Fibroblast of skin of back (primary cell): ENCODE measurements around the gene SULT1E1. TPM values are rescaled to one million over a fixed set of nuclear protein-coding genes. Genes with fewer than 3 reads are reported as not detected.

ENCODE experiments used
- DNase-seq: peaks from one replicate; pipeline ENCODE4 v3.0.0-alpha.2; 2013
- polyA plus RNA-seq, 2 experiments: library from polyadenylated mRNA; unstranded; fragments of 120-200 nt; gene quantifications; one replicate each; pipeline ENCODE4 v1.2.1, GENCODE V29; 2013; ENCODE audit not compliant: insufficient read length in 2 of 2

The SULT1E1 gene
- 20.7 TPM for polyA plus RNA-seq (2013, experiment 1 of 2; ENCODE audit: insufficient read length)
- polyA plus RNA-seq (2013, experiment 2 of 2; ENCODE audit: insufficient read length) = 25.3 TPM

DNA sequence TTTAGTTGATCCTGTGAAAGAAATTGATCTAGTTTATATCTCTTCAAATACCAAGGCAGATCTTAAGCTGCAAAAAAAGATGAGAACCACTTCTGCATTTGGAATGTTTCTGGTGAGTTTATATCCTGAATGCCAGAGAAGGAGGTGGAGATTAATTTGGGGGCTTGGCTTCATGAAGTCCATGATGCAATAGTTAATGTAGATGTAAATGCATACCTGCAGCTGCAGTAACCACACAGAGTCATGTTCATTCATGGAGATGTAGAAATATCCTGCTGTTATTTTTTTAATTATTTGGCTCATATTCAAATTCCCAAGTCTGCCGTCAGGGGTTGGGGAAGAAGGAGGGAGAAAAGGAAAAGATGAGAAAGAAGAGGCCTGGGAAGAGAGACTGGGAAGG is at the start of gene SULT1E1:
TSS of gene SULT1E1 (minus strand) at position 94 of the 400 bp plus-strand sequence. CDS start 2,501 bp downstream, outside the sequence.
- DNase-seq = peak; percentile 58

- DNase-seq = no peak
Observed at GRCh38 chr4:69909195-69909594, 49.2 kb upstream of the SULT1E1 start.

- peak; percentile 59 for DNase-seq
Observed at GRCh38 chr4:69907151-69907550, 47.2 kb upstream of the SULT1E1 start.

DNA sequence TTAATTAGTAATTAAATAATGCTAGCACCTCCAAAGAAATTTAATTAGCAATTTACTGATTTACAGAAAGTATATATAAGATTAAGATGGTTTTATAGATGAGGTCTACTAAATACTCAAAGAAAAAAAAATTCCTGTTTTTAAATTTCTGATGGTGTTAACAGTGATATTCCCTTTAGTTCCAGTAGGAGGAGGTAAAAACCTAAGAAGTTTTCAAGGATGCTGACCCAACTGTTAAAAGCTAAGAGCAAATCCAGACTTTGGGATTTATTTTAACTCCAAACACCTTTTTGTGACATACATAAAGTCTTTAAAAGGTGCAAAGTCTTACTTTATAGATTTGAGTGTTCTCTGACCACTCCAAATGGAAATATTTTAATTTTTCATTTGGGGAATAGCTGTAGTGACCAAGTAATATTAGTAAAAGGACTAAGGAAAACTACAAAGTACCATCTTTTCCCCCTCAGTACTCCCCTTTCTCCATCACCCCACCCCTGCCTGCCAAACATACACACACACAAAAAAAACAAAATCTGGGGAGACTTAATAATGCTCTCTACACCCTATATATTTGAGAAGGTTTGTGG is 36.7 kb upstream of the SULT1E1 start:
- peak; percentile 4 for DNase-seq

DNA sequence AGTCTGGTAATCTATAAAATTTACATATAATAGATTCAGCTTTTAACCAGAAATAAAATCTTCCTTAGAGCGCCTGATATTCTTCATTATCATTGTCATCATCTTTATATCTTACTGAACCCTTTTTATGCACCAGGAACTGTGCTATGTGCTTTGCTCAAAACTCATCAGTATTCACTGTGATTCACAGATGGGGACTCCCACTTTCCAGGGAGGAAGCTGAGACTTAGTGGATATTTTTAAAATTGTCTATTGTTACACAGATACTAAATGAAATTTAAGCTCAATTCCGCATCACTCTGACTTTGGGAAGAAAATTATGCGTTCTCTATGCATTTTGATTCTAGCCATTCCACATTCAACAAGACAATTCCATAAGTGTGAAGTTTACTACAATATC is 34.8 kb upstream of the SULT1E1 start:
- no peak for DNase-seq

DNA sequence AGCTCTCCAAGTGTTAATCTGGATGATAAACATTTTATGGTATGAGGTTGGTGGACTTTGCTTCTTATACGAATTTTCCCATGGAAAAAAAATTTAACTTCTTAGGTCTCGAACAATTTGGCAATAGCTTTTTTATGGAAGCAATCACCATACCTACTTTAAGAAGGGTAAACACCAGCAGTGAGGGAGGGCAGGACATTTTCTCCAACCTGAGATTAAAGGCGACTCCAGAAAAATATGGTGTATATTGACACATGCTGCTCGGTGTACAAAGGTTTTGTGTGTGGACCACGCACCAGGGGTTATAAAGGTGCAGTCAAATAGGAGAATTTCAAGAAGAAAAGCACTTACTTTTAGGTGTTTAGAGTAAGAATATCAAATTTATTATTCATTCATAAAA is 34.2 kb upstream of the SULT1E1 start:
- no peak for DNase-seq

DNA sequence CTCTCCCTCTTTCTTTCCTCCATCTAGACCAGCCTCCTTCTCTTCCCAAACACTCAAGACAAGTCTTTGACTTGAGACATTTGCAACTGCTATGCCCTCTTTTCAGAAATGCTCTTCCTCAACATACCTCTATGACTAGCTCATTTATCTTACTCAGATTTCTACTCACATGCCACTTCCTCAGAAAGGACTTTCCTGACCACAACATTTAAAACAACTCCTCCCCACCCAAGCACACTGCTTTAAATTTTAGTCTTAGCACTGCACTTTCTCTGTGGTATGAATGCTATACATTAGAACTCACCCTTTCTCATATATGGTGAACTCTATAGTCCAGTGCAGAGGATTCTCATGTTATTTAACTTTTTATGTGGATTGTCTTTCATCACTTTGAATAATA is 28.4 kb upstream of the SULT1E1 start:
- DNase-seq = peak; percentile 64

DNA sequence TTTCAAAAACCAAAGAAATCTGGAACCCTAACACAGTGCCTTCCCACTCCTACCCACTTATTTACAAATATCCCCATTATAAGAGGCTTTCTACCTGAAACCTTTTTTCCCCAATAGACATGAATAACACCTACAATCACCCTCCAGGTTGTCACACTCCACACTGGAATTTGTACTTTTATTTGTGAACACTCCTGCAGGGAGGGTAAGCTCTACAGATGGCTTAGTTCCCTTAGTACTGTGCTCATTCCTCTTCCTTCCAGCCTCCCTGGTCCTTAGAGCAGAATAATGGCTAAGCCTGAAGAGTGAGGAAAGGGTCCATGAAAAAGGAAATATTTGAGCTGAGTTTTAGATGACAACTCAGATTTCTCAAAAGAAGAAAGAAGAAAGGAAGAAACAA is 22.2 kb upstream of the SULT1E1 start:
- DNase-seq = no peak

DNA sequence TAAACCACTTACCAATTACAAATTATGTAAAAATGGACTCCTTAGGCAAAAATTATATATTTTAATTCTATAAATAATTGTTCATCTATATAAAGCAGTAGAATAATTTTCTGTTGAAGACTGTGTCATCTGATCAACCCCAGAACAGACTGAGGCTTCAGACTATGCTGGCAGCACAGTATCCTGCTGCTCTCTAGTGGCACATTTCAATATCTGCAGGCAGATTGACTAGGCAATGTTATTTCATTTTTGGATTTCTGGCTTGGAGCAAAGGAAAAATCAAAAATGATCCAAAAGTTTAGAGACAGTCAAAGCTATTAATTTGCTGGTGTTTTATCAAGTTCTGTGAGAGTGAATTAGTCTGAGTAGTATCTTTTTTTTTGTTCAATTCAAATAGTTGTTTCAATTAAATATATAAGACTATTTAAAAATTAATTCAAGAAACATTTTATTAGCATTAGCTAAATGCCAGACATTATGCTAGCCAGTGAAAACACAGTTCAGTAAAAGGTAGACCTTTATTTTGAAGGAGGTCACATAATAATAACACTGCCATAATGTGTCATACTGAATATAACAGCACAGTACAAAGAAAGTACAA is 21.3 kb upstream of the SULT1E1 start:
- DNase-seq = peak; percentile 56

- no peak for DNase-seq
Observed at GRCh38 chr4:69878250-69878649, 18.3 kb upstream of the SULT1E1 start.

DNA sequence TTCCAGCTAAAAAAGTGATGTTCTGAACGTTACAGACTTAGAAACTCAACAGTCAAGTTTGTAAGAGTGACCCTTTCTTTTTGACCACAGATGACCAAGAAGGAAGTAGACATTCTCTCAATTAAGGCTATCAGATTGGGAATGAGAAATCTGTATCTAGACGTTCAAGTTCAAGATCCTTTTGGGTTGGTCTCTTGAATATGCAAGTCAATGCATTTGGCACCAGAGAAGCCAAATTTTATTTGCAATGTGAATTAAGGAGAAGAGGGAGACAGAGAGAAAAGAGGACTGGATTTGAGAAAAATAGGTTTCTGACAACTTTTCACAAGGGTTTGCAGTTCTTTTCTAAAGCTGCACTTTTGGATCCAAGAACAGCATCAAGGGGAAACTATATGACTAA is 17.5 kb upstream of the SULT1E1 start:
- no peak for DNase-seq

DNA sequence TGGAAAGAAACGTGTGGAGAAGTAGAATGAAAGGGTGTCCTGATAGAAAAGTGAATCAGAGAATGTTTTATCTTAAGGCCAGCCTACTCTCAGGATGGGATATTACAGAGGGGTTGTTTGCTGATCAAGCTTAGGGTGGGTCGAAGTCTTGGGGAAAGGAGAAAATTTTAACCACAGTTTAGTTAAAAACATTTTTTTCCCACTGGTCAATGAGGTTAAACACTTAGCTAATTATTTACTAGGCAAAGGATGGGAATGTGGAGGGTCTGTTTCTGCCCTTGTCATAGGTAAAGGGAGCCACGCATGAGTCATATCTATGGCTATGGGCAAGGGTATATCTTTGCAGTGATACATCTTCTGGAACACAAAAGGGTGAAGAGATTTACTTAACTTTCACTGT is 16.1 kb upstream of the SULT1E1 start:
- DNase-seq = no peak

DNA sequence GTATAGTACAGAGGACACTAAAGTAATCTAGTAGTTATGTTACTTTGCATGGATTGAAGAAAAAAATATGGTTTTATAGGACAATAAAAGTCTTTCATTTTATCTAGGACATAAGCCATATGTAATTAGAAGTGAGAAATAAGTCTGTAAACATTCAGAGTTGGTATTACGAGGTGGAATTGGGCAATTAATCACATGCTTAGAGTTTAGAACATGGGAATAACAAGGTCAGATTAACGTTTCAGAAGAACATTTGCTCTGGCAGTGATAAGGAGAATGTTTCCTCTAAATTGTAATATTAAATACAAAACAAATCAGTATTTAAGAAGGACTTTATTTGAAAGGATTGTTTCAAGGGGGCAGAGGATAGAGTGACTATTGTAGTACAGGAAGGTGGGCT is 15.6 kb upstream of the SULT1E1 start:
- DNase-seq = no peak

DNA sequence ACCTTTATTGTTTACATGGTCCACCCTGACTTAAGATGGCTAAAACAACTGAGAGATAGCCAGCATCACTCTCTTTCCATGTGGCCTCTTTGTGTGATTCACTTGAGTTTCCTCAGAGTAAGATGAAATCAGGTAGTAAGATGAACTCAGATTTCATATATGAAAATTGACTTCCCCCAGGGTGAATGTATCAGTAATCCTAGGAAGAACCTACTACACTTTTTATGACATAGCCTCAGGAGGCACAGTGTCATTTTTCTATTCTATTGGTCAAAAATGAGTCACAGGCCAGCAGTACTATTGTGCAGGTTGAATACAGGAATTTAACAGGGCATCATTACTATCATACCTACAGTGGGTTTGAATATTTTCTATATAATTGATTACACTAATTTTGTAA is 14.6 kb upstream of the SULT1E1 start:
- DNase-seq = no peak

- peak; percentile 13 for DNase-seq
Observed at GRCh38 chr4:69861756-69862155, 1.8 kb upstream of the SULT1E1 start.

GRCh38 chr4:69860521-69861298 is 765 bp upstream of the SULT1E1 start:
- DNase-seq = no peak

- no peak for DNase-seq
Observed at GRCh38 chr4:69859140-69859685, 732 bp downstream of the SULT1E1 start.

- peak; percentile 21 for DNase-seq
Observed at GRCh38 chr4:69858690-69859089, 1.3 kb downstream of the SULT1E1 start.

- DNase-seq = no peak
Observed at GRCh38 chr4:69855822-69856221, 4.1 kb downstream of the SULT1E1 start.

GRCh38 chr4:69849969-69850368 is 10.0 kb downstream of the SULT1E1 start:
- DNase-seq = no peak

GRCh38 chr4:69849297-69849696 is 10.6 kb downstream of the SULT1E1 start:
- peak; percentile 78 for DNase-seq

GRCh38 chr4:69848028-69848427 is 11.9 kb downstream of the SULT1E1 start:
- no peak for DNase-seq

GRCh38 chr4:69843932-69844331 is 16.0 kb downstream of the SULT1E1 start:
- no peak for DNase-seq

- DNase-seq = no peak
Observed at GRCh38 chr4:69843301-69843700, 16.6 kb downstream of the SULT1E1 start.
